Vagina (tissue), 2 donors: ENCODE measurements around the gene VPS37C.

Source experiments
- POLR2A ChIP-seq, 2 donors: fragments of 450-650 bp; IDR thresholded peaks; one replicate each; pipeline ENCODE4 v1.6.1; 2017; ENCODE audit warnings: antibody characterized with exemption in 2 of 2, mild to moderate bottlenecking in 2 of 2, moderate library complexity in 2 of 2
- TF ChIP-seq, protein P1 (sequence below), 3 experiments: fragments of 450-650 bp in 2 of 3; fragments of 200-600 bp in 1 of 3; sonication (generic) in 1 of 3; IDR thresholded peaks; one replicate each; pipeline ENCODE4 v1.5.1; 2017 to 2019; ENCODE audit warnings: antibody characterized with exemption in 3 of 3, mild to moderate bottlenecking in 2 of 3, moderate library complexity in 2 of 3

DNA sequence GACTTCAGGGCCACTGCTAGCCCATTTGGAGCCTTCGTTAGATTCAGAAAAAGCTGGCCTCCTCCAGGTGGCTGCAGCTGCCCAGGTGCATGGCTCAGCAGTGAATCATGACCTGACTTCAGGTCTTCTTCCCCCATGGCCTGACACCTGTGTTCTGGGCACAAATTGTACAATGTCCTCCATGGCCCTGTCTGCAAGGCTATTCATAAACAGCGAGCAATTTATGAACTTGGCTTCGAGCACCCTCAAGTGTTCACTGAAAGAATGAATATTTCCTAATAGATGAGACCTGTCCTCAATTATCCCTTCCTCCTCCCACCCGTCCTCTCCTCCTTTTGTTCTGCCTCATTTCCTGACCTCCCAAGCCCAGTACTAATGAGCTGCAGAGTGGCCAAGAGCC, 12.2 kb upstream of the VPS37C start:
- TF ChIP-seq, protein P1, sequence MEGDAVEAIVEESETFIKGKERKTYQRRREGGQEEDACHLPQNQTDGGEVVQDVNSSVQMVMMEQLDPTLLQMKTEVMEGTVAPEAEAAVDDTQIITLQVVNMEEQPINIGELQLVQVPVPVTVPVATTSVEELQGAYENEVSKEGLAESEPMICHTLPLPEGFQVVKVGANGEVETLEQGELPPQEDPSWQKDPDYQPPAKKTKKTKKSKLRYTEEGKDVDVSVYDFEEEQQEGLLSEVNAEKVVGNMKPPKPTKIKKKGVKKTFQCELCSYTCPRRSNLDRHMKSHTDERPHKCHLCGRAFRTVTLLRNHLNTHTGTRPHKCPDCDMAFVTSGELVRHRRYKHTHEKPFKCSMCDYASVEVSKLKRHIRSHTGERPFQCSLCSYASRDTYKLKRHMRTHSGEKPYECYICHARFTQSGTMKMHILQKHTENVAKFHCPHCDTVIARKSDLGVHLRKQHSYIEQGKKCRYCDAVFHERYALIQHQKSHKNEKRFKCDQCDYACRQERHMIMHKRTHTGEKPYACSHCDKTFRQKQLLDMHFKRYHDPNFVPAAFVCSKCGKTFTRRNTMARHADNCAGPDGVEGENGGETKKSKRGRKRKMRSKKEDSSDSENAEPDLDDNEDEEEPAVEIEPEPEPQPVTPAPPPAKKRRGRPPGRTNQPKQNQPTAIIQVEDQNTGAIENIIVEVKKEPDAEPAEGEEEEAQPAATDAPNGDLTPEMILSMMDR (IDR thresholded peaks at IDR 0.05) = no peak
- no peak for TF ChIP-seq POLR2A (IDR thresholded peaks at IDR 0.05)
